ENCODE measurements around the gene SPAAR.

SPAAR gene

DNA sequence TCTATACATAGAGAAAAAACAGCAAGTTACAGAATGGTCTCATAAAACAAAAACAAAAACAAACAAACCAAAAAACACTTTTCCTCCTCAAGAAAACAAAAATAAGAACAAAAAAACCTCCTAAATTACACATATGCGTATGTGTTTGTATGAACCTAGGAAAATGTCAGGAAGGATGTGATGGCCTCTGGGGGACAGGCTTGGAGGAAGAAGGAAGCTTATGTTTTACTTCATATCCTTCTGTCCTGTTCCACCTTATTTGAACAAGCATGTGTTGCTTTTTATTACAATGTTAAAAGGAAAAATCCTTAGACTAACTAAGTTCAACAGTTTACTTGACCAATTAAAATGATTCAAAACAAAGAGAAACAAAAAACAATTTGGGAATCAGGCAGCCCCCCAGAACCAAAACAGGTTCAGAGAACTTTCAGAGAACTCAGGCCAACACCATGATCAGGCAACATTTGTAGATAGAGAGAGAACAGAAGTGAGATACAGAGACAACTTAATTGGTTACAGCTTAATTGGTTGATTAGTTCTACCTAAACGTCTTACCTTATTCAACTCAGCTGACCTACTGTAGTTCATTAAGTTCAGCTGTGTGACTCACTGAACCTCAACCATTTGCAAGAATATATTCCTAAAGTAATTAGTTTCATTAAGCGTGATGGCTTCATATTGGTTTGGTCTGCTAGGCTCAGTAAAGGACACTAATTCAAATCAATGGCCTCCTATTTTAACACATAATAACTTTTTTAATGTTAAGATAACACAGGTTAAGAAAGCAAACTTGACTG, 10.1 kb downstream of the SPAAR start:
- peak overlapping the region; percentile 69 for H3K27ac ChIP-seq (ENCODE audit: low read depth, low read length)
- no peaks in the 10 kb centered on the region for H3K9me3 ChIP-seq (ENCODE audit: control insufficient read depth in 5 of 5, low read length in 5 of 5)
- H3K4me3 ChIP-seq (ENCODE audit: low read depth in 1 of 5, low read length in 5 of 5) = no peak overlapping the region
- H3K36me3 ChIP-seq (ENCODE audit: control insufficient read depth in 5 of 5, insufficient read depth in 5 of 5, low read length in 5 of 5) = no peaks in the 10 kb centered on the region
- peaks cover 3 to 88% (median 23%) of the 10 kb centered on the region in 5 donors for H3K4me1 ChIP-seq (ENCODE audit: control insufficient read depth in 5 of 5, insufficient read depth in 5 of 5, low read length in 5 of 5)
- H3K27me3 ChIP-seq (ENCODE audit: control insufficient read depth in 5 of 5, insufficient read depth in 4 of 5, low read length in 5 of 5) = no peaks in the 10 kb centered on the region
- no peak overlapping the region for H3K9ac ChIP-seq (ENCODE audit: low read length in 5 of 5)

DNA sequence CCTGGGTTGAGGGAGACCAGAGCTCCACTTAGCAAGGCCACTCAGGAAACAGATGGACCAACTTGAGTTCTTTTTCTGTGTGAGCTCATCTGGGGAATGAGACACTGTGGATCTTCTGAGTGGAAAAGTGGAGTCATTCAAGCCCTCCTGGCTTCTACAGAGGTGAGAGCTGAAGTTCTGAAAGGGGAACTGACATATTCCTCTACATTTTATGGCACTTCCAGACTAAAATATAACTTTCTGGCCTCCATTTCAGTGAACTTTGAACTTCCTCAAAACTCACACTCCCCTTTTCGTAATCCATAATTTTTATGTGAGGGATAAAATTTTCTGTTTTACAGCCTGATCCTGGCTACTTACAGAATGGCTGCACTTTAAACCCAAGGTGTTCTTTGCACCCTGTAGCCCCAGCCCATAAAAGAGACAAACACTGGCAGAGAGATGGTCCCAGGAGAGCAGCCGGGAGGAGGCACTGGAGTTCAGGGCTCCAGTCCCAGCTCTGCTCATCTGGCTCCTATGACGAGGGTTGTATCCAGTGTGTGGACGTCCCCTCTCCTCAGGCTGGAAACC, 10.8 kb downstream of the SPAAR start:
- Histone ChIP-seq H3K9me3 (ENCODE audit: control insufficient read depth in 5 of 5, low read length in 5 of 5) (no peaks in the 10 kb centered on the region), H3K36me3 (ENCODE audit: control insufficient read depth in 5 of 5, insufficient read depth in 5 of 5, low read length in 5 of 5) (no peaks in the 10 kb centered on the region), H3K9ac (ENCODE audit: low read length in 5 of 5) (peak overlapping the region in 1 of 5 donors; percentile 14), H3K27ac (ENCODE audit: low read depth, low read length) (peak overlapping the region; percentile 69), H3K27me3 (ENCODE audit: control insufficient read depth in 5 of 5, insufficient read depth in 4 of 5, low read length in 5 of 5) (no peaks in the 10 kb centered on the region), H3K4me1 (ENCODE audit: control insufficient read depth in 5 of 5, insufficient read depth in 5 of 5, low read length in 5 of 5) (peaks cover 0 to 88% (median 25%) of the 10 kb centered on the region in 5 donors), H3K4me3 (ENCODE audit: low read depth in 1 of 5, low read length in 5 of 5) (no peak overlapping the region)

DNA sequence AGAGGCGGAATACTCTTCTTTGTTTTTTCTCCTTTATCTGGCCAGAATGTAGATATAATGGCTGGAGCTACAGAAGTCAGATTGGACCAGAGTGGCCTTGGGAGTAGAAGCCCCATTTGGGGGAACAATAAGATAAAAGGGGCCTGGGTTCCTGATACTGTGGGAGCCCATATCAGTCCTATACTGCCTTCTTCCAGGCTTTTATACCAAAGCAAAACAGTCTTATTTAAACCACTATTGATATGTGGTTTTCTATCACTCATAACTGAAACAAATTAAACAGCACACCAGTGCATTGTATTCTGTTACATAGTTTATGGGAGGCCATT, 14.3 kb downstream of the SPAAR start:
- no peaks in the 10 kb centered on the region for H3K36me3 ChIP-seq (ENCODE audit: control insufficient read depth in 5 of 5, insufficient read depth in 5 of 5, low read length in 5 of 5)
- H3K27me3 ChIP-seq (ENCODE audit: control insufficient read depth in 5 of 5, insufficient read depth in 4 of 5, low read length in 5 of 5) = no peaks in the 10 kb centered on the region
- no peaks in the 10 kb centered on the region for H3K9me3 ChIP-seq (ENCODE audit: control insufficient read depth in 5 of 5, low read length in 5 of 5)
- H3K9ac ChIP-seq (ENCODE audit: low read length in 5 of 5) = peak overlapping the region in 1 of 5 donors; percentile 39
- peak overlapping the region; percentile 73 for H3K27ac ChIP-seq (ENCODE audit: low read depth, low read length)
- H3K4me3 ChIP-seq (ENCODE audit: low read depth in 1 of 5, low read length in 5 of 5) = no peak overlapping the region
- peaks cover 0 to 65% (median 20%) of the 10 kb centered on the region in 5 donors for H3K4me1 ChIP-seq (ENCODE audit: control insufficient read depth in 5 of 5, insufficient read depth in 5 of 5, low read length in 5 of 5)

DNA sequence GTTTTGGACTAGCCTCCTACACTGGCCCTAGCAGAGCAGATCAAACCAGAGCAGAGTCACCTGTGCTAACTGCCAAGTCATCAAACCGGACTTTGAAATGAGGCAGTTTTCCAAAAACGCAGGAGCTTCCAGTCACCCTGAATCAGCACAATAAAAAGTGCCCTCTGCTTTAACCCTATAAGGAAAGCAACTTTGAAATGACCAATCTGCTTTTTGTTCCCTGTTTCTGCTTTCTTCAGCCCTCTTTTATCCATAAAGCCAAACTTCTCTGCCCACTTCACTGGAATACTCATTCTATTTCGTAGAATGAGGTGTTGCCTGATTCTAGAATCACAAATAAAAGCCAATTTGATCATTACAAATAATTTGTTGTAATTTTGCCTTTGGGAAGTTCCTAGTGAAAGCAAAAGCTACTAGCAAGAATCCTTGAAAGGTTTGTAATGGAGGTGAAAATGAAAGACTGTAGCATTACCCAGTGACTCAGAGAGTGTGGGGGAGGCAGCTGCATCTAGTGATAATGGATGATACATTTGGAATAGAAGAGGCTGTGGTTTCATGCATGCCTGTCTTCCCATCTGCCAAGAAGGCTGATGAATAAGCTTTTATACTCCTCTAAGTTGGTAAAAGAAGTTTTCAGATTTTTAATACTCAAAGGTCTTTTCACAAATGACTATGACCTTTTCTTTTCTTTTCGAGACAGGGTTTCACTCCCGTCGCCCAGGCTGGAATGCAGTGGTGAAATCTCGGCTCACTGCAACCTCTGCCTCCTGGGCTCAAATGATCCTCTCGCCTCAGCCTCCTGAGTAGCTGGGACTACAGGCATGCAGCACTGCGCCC, 14.9 kb downstream of the SPAAR start:
- peak overlapping the region; percentile 73 for H3K27ac ChIP-seq (ENCODE audit: low read depth, low read length)
- peak overlapping the region in 1 of 5 donors; percentile 0 for H3K4me3 ChIP-seq (ENCODE audit: low read depth in 1 of 5, low read length in 5 of 5)
- H3K4me1 ChIP-seq (ENCODE audit: control insufficient read depth in 5 of 5, insufficient read depth in 5 of 5, low read length in 5 of 5) = peaks cover 1 to 60% (median 20%) of the 10 kb centered on the region in 5 donors
- H3K27me3 ChIP-seq (ENCODE audit: control insufficient read depth in 5 of 5, insufficient read depth in 4 of 5, low read length in 5 of 5) = no peaks in the 10 kb centered on the region
- H3K9ac ChIP-seq (ENCODE audit: low read length in 5 of 5) = peak overlapping the region in 1 of 5 donors; percentile 39
- no peaks in the 10 kb centered on the region for H3K36me3 ChIP-seq (ENCODE audit: control insufficient read depth in 5 of 5, insufficient read depth in 5 of 5, low read length in 5 of 5)
- no peaks in the 10 kb centered on the region for H3K9me3 ChIP-seq (ENCODE audit: control insufficient read depth in 5 of 5, low read length in 5 of 5)

DNA sequence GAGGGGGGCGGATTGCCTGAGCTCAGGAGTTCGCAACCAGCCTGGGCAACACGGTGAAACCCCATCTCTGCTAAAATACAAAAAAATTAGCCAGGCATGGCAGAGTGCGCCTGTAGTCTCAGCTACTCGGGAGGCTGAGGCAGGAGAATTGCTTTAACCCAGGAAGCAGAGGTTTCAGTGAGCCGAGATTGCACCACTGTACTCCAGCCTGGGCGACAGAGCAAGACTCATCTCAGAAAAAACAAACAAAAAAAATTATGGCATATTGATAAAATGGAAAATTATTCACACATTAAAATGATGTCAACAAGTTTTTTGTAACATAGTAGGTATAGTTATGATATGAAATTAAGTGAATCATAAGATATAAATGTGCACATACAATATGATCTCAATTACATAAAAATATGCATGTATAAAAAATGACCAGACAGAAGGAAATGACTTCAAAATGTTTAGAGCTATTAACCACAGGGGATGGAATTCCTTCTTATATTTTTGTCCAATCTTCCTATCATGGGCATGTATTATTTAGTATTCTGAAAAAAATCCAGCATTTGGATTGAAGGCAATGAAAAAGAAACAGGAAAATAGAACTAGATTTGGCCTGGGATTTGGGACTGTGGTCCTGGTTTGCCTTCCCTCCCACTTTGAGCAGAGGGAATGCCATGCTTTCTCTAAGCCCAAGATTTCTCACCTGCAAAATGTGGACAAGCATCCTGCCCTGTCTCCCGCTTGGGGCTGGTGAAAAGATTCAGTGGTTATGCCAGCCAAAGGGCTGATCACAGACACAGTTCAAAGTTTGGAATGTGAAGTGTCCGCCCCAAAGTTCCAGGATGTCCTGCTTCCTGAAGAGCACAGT, 19.5 kb downstream of the SPAAR start:
- H3K9me3 ChIP-seq (ENCODE audit: control insufficient read depth in 5 of 5, low read length in 5 of 5) = no peaks in the 10 kb centered on the region
- H3K27ac ChIP-seq (ENCODE audit: low read depth, low read length) = peak overlapping the region; percentile 38
- peak overlapping the region in 3 of 5 donors; percentile 32 to 53 (median 45) for H3K4me3 ChIP-seq (ENCODE audit: low read depth in 1 of 5, low read length in 5 of 5)
- no peaks in the 10 kb centered on the region for H3K27me3 ChIP-seq (ENCODE audit: control insufficient read depth in 5 of 5, insufficient read depth in 4 of 5, low read length in 5 of 5)
- H3K36me3 ChIP-seq (ENCODE audit: control insufficient read depth in 5 of 5, insufficient read depth in 5 of 5, low read length in 5 of 5) = no peaks in the 10 kb centered on the region
- peak overlapping the region in 2 of 5 donors; percentile 35 to 69 for H3K9ac ChIP-seq (ENCODE audit: low read length in 5 of 5)
- H3K4me1 ChIP-seq (ENCODE audit: control insufficient read depth in 5 of 5, insufficient read depth in 5 of 5, low read length in 5 of 5) = peaks cover 0 to 28% (median 10%) of the 10 kb centered on the region in 5 donors

DNA sequence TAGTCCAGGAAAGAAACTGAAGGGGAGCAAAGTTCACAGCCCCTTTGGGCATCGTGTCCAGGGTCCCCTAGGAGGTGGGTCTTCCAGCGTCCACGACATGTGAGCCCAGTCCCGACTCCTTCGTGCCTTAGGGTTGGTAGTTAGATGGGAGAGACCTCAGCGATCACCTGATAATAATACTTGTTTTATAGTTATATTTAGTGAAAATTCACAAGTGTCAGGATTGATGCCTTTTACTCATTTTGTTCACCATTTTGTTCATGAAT, 20.1 kb downstream of the SPAAR start:
- no peaks in the 10 kb centered on the region for H3K9me3 ChIP-seq (ENCODE audit: control insufficient read depth in 5 of 5, low read length in 5 of 5)

DNA sequence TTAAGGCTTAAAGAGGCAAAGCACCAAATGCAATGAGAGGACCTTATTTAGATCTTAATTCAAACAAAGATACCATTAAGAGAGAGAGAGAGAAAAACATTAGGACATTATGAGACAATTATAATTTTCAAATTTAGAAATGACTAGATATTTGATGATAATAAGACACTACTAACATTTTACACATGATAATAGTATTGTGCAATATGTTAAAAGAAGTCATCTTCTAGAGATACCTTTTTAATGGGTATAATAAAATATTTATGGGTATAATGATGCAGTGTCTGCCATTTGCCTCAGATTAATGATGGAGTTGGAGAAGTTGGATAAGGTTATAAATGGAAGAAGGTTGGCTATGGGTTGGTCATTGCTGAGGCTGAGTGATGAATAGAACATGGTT, 21.2 kb downstream of the SPAAR start:
- Histone ChIP-seq H3K9me3 (ENCODE audit: control insufficient read depth in 5 of 5, low read length in 5 of 5) (no peaks in the 10 kb centered on the region), H3K27me3 (ENCODE audit: control insufficient read depth in 5 of 5, insufficient read depth in 4 of 5, low read length in 5 of 5) (no peaks in the 10 kb centered on the region), H3K4me3 (ENCODE audit: low read depth in 1 of 5, low read length in 5 of 5) (no peak overlapping the region), H3K9ac (ENCODE audit: low read length in 5 of 5) (no peak overlapping the region), H3K4me1 (ENCODE audit: control insufficient read depth in 5 of 5, insufficient read depth in 5 of 5, low read length in 5 of 5) (peaks cover 0 to 15% (median 3%) of the 10 kb centered on the region in 5 donors), H3K36me3 (ENCODE audit: control insufficient read depth in 5 of 5, insufficient read depth in 5 of 5, low read length in 5 of 5) (no peaks in the 10 kb centered on the region), H3K27ac (ENCODE audit: low read depth, low read length) (no peak overlapping the region)

More for the DNA sequence above, 20.1 kb downstream of the SPAAR start:
- H3K4me1 ChIP-seq (ENCODE audit: control insufficient read depth in 5 of 5, insufficient read depth in 5 of 5, low read length in 5 of 5) = peaks cover 0 to 23% (median 4%) of the 10 kb centered on the region in 5 donors
- peak overlapping the region; percentile 7 for H3K27ac ChIP-seq (ENCODE audit: low read depth, low read length)
- no peaks in the 10 kb centered on the region for H3K36me3 ChIP-seq (ENCODE audit: control insufficient read depth in 5 of 5, insufficient read depth in 5 of 5, low read length in 5 of 5)
- peak overlapping the region in 1 of 5 donors; percentile 53 for H3K4me3 ChIP-seq (ENCODE audit: low read depth in 1 of 5, low read length in 5 of 5)
- no peak overlapping the region for H3K9ac ChIP-seq (ENCODE audit: low read length in 5 of 5)
- H3K27me3 ChIP-seq (ENCODE audit: control insufficient read depth in 5 of 5, insufficient read depth in 4 of 5, low read length in 5 of 5) = no peaks in the 10 kb centered on the region

DNA sequence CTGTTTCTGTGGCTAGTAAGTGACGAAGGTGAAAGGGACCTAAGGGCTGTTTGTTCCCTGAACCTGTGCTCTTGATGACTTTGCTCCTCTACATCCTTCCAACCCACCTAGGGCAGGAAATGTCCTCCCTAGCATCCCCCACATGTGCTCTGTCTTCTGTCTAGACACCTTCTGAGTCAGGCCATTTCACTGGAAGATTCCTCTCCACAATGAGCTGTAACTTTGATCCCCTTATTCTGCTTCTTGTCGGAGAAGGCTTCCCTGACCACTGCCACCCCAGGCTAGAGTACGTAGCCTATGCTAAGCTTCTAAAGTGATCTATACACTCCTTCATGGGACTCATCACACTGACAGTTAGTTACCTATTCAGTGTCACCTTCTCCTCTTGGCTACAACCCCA, 21.7 kb downstream of the SPAAR start:
- no peak overlapping the region for H3K9ac ChIP-seq (ENCODE audit: low read length in 5 of 5)
- no peak overlapping the region for H3K4me3 ChIP-seq (ENCODE audit: low read depth in 1 of 5, low read length in 5 of 5)
- H3K27ac ChIP-seq (ENCODE audit: low read depth, low read length) = no peak overlapping the region
- no peaks in the 10 kb centered on the region for H3K36me3 ChIP-seq (ENCODE audit: control insufficient read depth in 5 of 5, insufficient read depth in 5 of 5, low read length in 5 of 5)
- peaks cover 0 to 15% (median 3%) of the 10 kb centered on the region in 5 donors for H3K4me1 ChIP-seq (ENCODE audit: control insufficient read depth in 5 of 5, insufficient read depth in 5 of 5, low read length in 5 of 5)
- no peaks in the 10 kb centered on the region for H3K9me3 ChIP-seq (ENCODE audit: control insufficient read depth in 5 of 5, low read length in 5 of 5)
- H3K27me3 ChIP-seq (ENCODE audit: control insufficient read depth in 5 of 5, insufficient read depth in 4 of 5, low read length in 5 of 5) = no peaks in the 10 kb centered on the region

DNA sequence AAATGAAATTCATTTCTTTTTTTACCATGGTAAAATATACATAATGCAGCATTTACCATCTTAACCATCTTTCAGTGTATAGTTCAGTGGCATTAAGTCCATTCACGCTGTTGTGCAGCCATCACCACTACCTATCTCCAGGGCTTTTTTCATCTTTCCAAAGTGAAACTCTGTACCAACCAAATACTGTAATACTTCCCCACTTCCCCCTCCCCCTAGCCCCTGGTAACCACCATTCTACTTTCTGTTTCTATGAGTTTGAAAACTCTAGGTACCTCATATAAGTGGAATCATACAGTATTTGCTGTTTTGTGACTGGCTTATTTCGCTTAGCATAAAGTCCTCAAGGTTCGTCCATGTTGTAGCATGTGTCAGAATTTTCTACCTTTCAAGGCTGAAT, 23.4 kb downstream of the SPAAR start:
- Histone ChIP-seq H3K27me3 (ENCODE audit: control insufficient read depth in 5 of 5, insufficient read depth in 4 of 5, low read length in 5 of 5) (no peaks in the 10 kb centered on the region), H3K36me3 (ENCODE audit: control insufficient read depth in 5 of 5, insufficient read depth in 5 of 5, low read length in 5 of 5) (no peaks in the 10 kb centered on the region), H3K4me1 (ENCODE audit: control insufficient read depth in 5 of 5, insufficient read depth in 5 of 5, low read length in 5 of 5) (peaks cover 0 to 9% (median 3%) of the 10 kb centered on the region in 5 donors), H3K27ac (ENCODE audit: low read depth, low read length) (no peak overlapping the region), H3K9me3 (ENCODE audit: control insufficient read depth in 5 of 5, low read length in 5 of 5) (no peaks in the 10 kb centered on the region), H3K4me3 (ENCODE audit: low read depth in 1 of 5, low read length in 5 of 5) (no peak overlapping the region), H3K9ac (ENCODE audit: low read length in 5 of 5) (no peak overlapping the region)

Measured in subcutaneous abdominal adipose tissue (tissue), 5 donors.